WTC11 (cell line): ENCODE data around the gene CNOT3. TPM values are rescaled to one million over a fixed set of nuclear protein-coding genes. Genes with fewer than 3 reads are reported as not detected.

Experiments used
- ATAC-seq: fragments of 200-7000 bp; cut with Tn5 transposase; 2 replicates; pipeline ENCODE4 v1.10.0; 2021; ENCODE audit warnings: mild to moderate bottlenecking, moderate library complexity
- CTCF ChIA-PET: fragments of 300-600 bp; sonication (Branson Sonifier 250); formaldehyde crosslinking; loops from one replicate; lab custom pipeline; 2021; ENCODE audit warnings: antibody characterized with exemption; lab: Charles Lee
- POLR2A ChIA-PET: fragments of 350-600 bp; sonication (Branson Sonifier 250); formaldehyde crosslinking; loops from one replicate; lab custom pipeline; 2021; ENCODE audit warnings: antibody characterized with exemption; lab: Charles Lee
- DNase-seq: peaks from one replicate; pipeline ENCODE4 v3.0.0; 2021; ENCODE audit warnings: low spot score
- H3K27ac Mint-ChIP-seq: 2 replicates; pipeline ENCODE4 v1.8.0; 2021; ENCODE audit warnings: mixed read lengths
- H3K27me3 Mint-ChIP-seq: 2 replicates; pipeline ENCODE4 v1.8.0; 2021; ENCODE audit warnings: low read depth, mild to moderate bottlenecking, moderate library complexity, mixed read lengths
- H3K36me3 Mint-ChIP-seq: 2 replicates; pipeline ENCODE4 v1.8.0; 2021; ENCODE audit warnings: mixed read lengths
- H3K4me1 Mint-ChIP-seq: 2 replicates; pipeline ENCODE4 v1.8.0; 2022; ENCODE audit warnings: mixed read lengths
- H3K4me3 Mint-ChIP-seq: 2 replicates; pipeline ENCODE4 v1.8.0; 2021; ENCODE audit warnings: mild to moderate bottlenecking, moderate library complexity, mixed read lengths
- H3K9me3 Mint-ChIP-seq: 2 replicates; pipeline ENCODE4 v1.8.0; 2021; ENCODE audit warnings: mixed read lengths
- ATF2 ChIP-seq: sonication (generic); formaldehyde crosslinking; IDR thresholded peaks from 2 replicates; pipeline ENCODE4 v1.8.1; 2022; ENCODE audit warnings: low read depth, missing genetic modification reagents, borderline replicate concordance
- CREB1 ChIP-seq: sonication (generic); formaldehyde crosslinking; IDR thresholded peaks from 2 replicates; pipeline ENCODE4 v1.8.0; 2023; ENCODE audit warnings: mild to moderate bottlenecking, missing genetic modification reagents
- CREM ChIP-seq: sonication (generic); formaldehyde crosslinking; IDR thresholded peaks from 2 replicates; pipeline ENCODE4 v1.8.1; 2022; ENCODE audit warnings: mild to moderate bottlenecking, missing genetic modification reagents, moderate library complexity
- ESRRA ChIP-seq: sonication (generic); formaldehyde crosslinking; IDR thresholded peaks from 2 replicates; pipeline ENCODE4 v1.8.1; 2022; ENCODE audit warnings: mild to moderate bottlenecking, missing genetic modification reagents, borderline replicate concordance
- HMGA2 ChIP-seq: fragments of 250-450 bp; sonication (Bioruptor Pico); IDR thresholded peaks from 2 replicates; pipeline ENCODE4 v1.4.0; 2021; ENCODE audit warnings: mild to moderate bottlenecking, moderate library complexity
- MYBL2 ChIP-seq: sonication (generic); formaldehyde crosslinking; IDR thresholded peaks from 2 replicates; pipeline ENCODE4 v1.8.1; 2023; ENCODE audit warnings: mild to moderate bottlenecking, moderate library complexity, missing genetic modification reagents
- NFYB ChIP-seq: sonication (generic); formaldehyde crosslinking; conservative IDR thresholded peaks from 2 replicates; pipeline ENCODE4 v1.8.0; 2022; ENCODE audit warnings: low read depth, missing genetic modification reagents
- NR2C2 ChIP-seq: sonication (generic); formaldehyde crosslinking; IDR thresholded peaks from 2 replicates; pipeline ENCODE4 v1.8.0; 2022; ENCODE audit warnings: mild to moderate bottlenecking, missing genetic modification reagents
- ZNF671 ChIP-seq: fragments of 250-450 bp; sonication (Bioruptor Pico); IDR thresholded peaks from 2 replicates; pipeline ENCODE4 v1.8.0; 2021; ENCODE audit warnings: mild to moderate bottlenecking
- total RNA-seq: library from RNA; stranded (reverse); gene quantifications from 3 replicates; pipeline ENCODE4 v1.2.3, GENCODE V29; 2021
- TF ChIP-seq, protein P1 (sequence below): sonication (generic); formaldehyde crosslinking; IDR thresholded peaks from 2 replicates; pipeline ENCODE4 v1.8.0; 2023; ENCODE audit warnings: mild to moderate bottlenecking, missing genetic modification reagents
- TF ChIP-seq, protein P2 (sequence below): sonication (generic); formaldehyde crosslinking; IDR thresholded peaks from 2 replicates; pipeline ENCODE4 v1.8.1; 2022; ENCODE audit warnings: missing genetic modification reagents, borderline replicate concordance
- TF ChIP-seq, protein P3 (sequence below): sonication (generic); formaldehyde crosslinking; IDR thresholded peaks from 2 replicates; pipeline ENCODE4 v1.8.0; 2022; ENCODE audit warnings: mild to moderate bottlenecking, missing genetic modification reagents
- TF ChIP-seq, protein P4 (sequence below): sonication (generic); formaldehyde crosslinking; IDR thresholded peaks from 2 replicates; pipeline ENCODE4 v1.8.1; 2023; ENCODE audit warnings: mild to moderate bottlenecking, missing genetic modification reagents, moderate library complexity
- TF ChIP-seq, protein P5 (sequence below): sonication (generic); formaldehyde crosslinking; IDR thresholded peaks from 2 replicates; pipeline ENCODE4 v1.8.1; 2022; ENCODE audit warnings: mild to moderate bottlenecking, missing genetic modification reagents, moderate library complexity, borderline replicate concordance

CNOT3 gene
- total RNA-seq, 1 experiment from 2014 or later: 93.3 TPM

DNA sequence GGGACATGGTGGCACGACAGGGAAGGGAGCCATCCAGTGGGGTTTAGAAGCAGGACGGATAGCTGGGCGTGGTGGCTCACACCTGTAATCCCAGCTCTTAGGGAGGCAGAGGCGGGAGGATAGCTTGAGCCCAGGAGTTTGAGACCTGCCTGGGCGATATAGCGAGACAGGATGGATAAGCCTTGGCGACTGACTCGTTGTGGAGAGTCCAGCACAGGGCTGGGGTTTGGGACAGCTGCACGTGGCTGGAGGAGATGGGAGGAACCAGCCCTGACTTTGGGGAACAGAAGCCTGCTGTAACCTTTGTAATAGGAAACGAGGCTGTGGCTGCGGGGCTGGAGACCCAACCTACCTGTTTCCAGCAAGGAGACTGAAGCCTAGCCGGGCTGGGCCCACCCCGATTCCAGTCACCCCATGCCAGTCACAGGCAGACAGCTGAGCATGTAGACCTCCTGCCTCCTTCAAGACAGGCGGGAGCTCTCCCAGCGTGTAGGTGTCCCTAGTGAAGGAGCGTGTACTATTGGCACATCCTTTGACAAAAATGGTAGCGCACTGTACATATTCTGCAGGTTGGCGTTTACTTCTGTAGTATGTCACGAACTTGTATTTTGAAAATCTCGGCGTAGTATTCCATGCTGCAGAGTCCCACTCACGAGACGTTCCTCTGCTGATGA is 13.9 kb downstream of the CNOT3 start (continued):
- TF ChIP-seq, protein P1, sequence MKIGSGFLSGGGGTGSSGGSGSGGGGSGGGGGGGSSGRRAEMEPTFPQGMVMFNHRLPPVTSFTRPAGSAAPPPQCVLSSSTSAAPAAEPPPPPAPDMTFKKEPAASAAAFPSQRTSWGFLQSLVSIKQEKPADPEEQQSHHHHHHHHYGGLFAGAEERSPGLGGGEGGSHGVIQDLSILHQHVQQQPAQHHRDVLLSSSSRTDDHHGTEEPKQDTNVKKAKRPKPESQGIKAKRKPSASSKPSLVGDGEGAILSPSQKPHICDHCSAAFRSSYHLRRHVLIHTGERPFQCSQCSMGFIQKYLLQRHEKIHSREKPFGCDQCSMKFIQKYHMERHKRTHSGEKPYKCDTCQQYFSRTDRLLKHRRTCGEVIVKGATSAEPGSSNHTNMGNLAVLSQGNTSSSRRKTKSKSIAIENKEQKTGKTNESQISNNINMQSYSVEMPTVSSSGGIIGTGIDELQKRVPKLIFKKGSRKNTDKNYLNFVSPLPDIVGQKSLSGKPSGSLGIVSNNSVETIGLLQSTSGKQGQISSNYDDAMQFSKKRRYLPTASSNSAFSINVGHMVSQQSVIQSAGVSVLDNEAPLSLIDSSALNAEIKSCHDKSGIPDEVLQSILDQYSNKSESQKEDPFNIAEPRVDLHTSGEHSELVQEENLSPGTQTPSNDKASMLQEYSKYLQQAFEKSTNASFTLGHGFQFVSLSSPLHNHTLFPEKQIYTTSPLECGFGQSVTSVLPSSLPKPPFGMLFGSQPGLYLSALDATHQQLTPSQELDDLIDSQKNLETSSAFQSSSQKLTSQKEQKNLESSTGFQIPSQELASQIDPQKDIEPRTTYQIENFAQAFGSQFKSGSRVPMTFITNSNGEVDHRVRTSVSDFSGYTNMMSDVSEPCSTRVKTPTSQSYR (CRISPR knock-in tag): no peak
- no peak for TF ChIP-seq NR2C2 (CRISPR knock-in tag)

GRCh38 chr19:54152267-54152666 is 14.7 kb downstream of the CNOT3 start:
- no peak overlapping the region for H3K27ac Mint-ChIP-seq
- H3K9me3 Mint-ChIP-seq: no peaks in the 10 kb centered on the region
- no peak overlapping the region for H3K4me3 Mint-ChIP-seq
- ATAC-seq (no peak), DNase-seq (no peak)
- H3K36me3 Mint-ChIP-seq: peaks cover 72% of the 10 kb centered on the region
- CTCF ChIA-PET: no interaction called here
- no peaks in the 10 kb centered on the region for H3K4me1 Mint-ChIP-seq
- POLR2A ChIA-PET: no interaction called here
- no peak for TF ChIP-seq MYBL2 (CRISPR knock-in tag)
- no peak for TF ChIP-seq ZNF671 (CRISPR knock-in tag)
- TF ChIP-seq, protein P2, sequence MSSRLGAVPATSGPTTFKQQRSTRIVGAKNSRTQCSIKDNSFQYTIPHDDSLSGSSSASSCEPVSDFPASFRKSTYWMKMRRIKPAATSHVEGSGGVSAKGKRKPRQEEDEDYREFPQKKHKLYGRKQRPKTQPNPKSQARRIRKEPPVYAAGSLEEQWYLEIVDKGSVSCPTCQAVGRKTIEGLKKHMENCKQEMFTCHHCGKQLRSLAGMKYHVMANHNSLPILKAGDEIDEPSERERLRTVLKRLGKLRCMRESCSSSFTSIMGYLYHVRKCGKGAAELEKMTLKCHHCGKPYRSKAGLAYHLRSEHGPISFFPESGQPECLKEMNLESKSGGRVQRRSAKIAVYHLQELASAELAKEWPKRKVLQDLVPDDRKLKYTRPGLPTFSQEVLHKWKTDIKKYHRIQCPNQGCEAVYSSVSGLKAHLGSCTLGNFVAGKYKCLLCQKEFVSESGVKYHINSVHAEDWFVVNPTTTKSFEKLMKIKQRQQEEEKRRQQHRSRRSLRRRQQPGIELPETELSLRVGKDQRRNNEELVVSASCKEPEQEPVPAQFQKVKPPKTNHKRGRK: no peak
- TF ChIP-seq NFYB (CRISPR knock-in tag): no peak
- TF ChIP-seq, protein P3, sequence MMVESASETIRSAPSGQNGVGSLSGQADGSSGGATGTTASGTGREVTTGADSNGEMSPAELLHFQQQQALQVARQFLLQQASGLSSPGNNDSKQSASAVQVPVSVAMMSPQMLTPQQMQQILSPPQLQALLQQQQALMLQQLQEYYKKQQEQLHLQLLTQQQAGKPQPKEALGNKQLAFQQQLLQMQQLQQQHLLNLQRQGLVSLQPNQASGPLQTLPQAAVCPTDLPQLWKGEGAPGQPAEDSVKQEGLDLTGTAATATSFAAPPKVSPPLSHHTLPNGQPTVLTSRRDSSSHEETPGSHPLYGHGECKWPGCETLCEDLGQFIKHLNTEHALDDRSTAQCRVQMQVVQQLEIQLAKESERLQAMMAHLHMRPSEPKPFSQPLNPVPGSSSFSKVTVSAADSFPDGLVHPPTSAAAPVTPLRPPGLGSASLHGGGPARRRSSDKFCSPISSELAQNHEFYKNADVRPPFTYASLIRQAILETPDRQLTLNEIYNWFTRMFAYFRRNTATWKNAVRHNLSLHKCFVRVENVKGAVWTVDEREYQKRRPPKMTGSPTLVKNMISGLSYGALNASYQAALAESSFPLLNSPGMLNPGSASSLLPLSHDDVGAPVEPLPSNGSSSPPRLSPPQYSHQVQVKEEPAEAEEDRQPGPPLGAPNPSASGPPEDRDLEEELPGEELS: no peak
- no peak for TF ChIP-seq CREB1 (CRISPR knock-in tag)
- TF ChIP-seq ESRRA (CRISPR knock-in tag): no peak
- TF ChIP-seq CREM (CRISPR knock-in tag): no peak
- no peaks in the 10 kb centered on the region for H3K27me3 Mint-ChIP-seq

GRCh38 chr19:54152878-54153524 is 15.4 kb downstream of the CNOT3 start:
- no peaks in the 10 kb centered on the region for H3K9me3 Mint-ChIP-seq
- H3K4me1 Mint-ChIP-seq: no peaks in the 10 kb centered on the region
- peaks cover 66% of the 10 kb centered on the region for H3K36me3 Mint-ChIP-seq
- DNase-seq: no peak
- ATAC-seq: no peak
- no peak overlapping the region for H3K4me3 Mint-ChIP-seq
- ChIA-PET POLR2A (no interaction called here), CTCF (no interaction called here)
- no peaks in the 10 kb centered on the region for H3K27me3 Mint-ChIP-seq
- H3K27ac Mint-ChIP-seq: no peak overlapping the region
- TF ChIP-seq HMGA2 (CRISPR knock-in tag) (no peak), ATF2 (CRISPR knock-in tag) (no peak)
- TF ChIP-seq, protein P4, sequence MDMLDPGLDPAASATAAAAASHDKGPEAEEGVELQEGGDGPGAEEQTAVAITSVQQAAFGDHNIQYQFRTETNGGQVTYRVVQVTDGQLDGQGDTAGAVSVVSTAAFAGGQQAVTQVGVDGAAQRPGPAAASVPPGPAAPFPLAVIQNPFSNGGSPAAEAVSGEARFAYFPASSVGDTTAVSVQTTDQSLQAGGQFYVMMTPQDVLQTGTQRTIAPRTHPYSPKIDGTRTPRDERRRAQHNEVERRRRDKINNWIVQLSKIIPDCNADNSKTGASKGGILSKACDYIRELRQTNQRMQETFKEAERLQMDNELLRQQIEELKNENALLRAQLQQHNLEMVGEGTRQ (CRISPR knock-in tag): no peak
- TF ChIP-seq, protein P5, sequence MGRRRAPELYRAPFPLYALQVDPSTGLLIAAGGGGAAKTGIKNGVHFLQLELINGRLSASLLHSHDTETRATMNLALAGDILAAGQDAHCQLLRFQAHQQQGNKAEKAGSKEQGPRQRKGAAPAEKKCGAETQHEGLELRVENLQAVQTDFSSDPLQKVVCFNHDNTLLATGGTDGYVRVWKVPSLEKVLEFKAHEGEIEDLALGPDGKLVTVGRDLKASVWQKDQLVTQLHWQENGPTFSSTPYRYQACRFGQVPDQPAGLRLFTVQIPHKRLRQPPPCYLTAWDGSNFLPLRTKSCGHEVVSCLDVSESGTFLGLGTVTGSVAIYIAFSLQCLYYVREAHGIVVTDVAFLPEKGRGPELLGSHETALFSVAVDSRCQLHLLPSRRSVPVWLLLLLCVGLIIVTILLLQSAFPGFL (CRISPR knock-in tag): no peak
